Spleen (tissue), 11 donors: ENCODE data around the gene ZNF502. TPM values are rescaled to one million over a fixed set of nuclear protein-coding genes. Genes with fewer than 3 reads are reported as not detected.
A peak's percentile ranks its signal among the peaks of the same experiment; 100 is the strongest.

Experiments used
- DNase-seq: peaks from one replicate; pipeline ENCODE4 v3.0.0-alpha.2; 2020
- H3K27ac ChIP-seq, 8 donors: fragments of 200-600 bp; sonication (generic) in 7 of 8; 1 replicate in 4 of 8; 2 replicates in 4 of 8; pipeline versions ENCODE4 v1.5.0 to v1.8.0; 2016 to 2021; ENCODE audit warnings: inconsistent platforms in 4 of 8, mild to moderate bottlenecking in 4 of 8, moderate library complexity in 1 of 8
- H3K27me3 ChIP-seq, 7 donors: fragments of 200-600 bp; sonication (generic) in 6 of 7; replicated peaks in 1 of 7; 1 replicate in 4 of 7; 2 replicates in 3 of 7; pipeline versions ENCODE4 v1.5.0 to v1.8.0; 2016 to 2021; ENCODE audit warnings: inconsistent platforms in 3 of 7, mild to moderate bottlenecking in 1 of 7
- H3K36me3 ChIP-seq, 6 donors: fragments of 200-600 bp; sonication (generic) in 5 of 6; 1 replicate in 4 of 6; 2 replicates in 2 of 6; pipeline versions ENCODE4 v1.5.0 to v1.8.0; 2016 to 2021; ENCODE audit warnings: inconsistent platforms in 2 of 6
- H3K4me1 ChIP-seq, 6 donors: fragments of 200-600 bp; sonication (generic) in 5 of 6; 1 replicate in 3 of 6; 2 replicates in 3 of 6; pipeline versions ENCODE4 v1.5.0 to v1.8.0; 2016 to 2021; ENCODE audit warnings: inconsistent platforms in 3 of 6
- H3K4me3 ChIP-seq, 8 donors: fragments of 200-600 bp; sonication (generic) in 7 of 8; 1 replicate in 4 of 8; 2 replicates in 4 of 8; pipeline versions ENCODE4 v1.5.0 to v1.8.0; 2016 to 2021; ENCODE audit warnings: inconsistent platforms in 4 of 8, mild to moderate bottlenecking in 4 of 8, moderate library complexity in 2 of 8
- H3K9me3 ChIP-seq, 8 donors: fragments of 200-600 bp; sonication (generic) in 7 of 8; 1 replicate in 4 of 8; 2 replicates in 4 of 8; pipeline versions ENCODE4 v1.5.0 to v1.8.0; 2016 to 2021; ENCODE audit warnings: inconsistent platforms in 4 of 8
- POLR2A ChIP-seq, 3 donors: fragments of 450-650 bp; IDR thresholded peaks; one replicate each; pipeline ENCODE4 v1.5.1; 2017; ENCODE audit warnings: antibody characterized with exemption in 3 of 3, mild to moderate bottlenecking in 1 of 3
- POLR2AphosphoS5 ChIP-seq, 3 donors: sonication (generic); formaldehyde crosslinking; IDR thresholded peaks; one replicate each; pipeline ENCODE4 v1.5.1; 2017; ENCODE audit warnings: antibody characterized with exemption in 3 of 3
- whole genome bisulfite sequencing, 5 donors: extraction: QIAGEN DNeasy Blood & Tissue Kit in 3 of 5; methylation state at CpG; one replicate each; pipeline versions ENCODE4 v1.1.5 to v1.1.7; 2013 to 2018; 5-methylcytosine and 5-hydroxymethylcytosine counted together
- intact Hi-C: fragments of 100-400 bp; cut with DNase I; formaldehyde crosslinking; loops from one replicate; pipeline ENCODE4 v1.15.0; 2023; ENCODE audit warnings: low total_unique reads
- polyA plus RNA-seq, 3 donors: library from polyadenylated mRNA; stranded (reverse); fragments of 200-250 nt; gene quantifications; one replicate each; pipeline ENCODE4 v1.2.1, GENCODE V29; 2013
- total RNA-seq, 7 donors: library from RNA; depleted of rRNA in 3 of 7; stranded (reverse); fragments of >200 nt in 3 of 7; fragmentation: NEBNext Ultra II Directional in 4 of 7; extraction: Animal tissue kit (Norgen Biotek cat#: 25700) in 4 of 7; gene quantifications; one replicate each; pipeline versions ENCODE4 v1.1.0 to v1.2.1, GENCODE V29; 2016 to 2021
- TF ChIP-seq, protein P1 (sequence below), 11 experiments: fragments of 200-600 bp in 7 of 11; fragments of 450-650 bp in 4 of 11; sonication (generic) in 4 of 11; IDR thresholded peaks in 8 of 11; conservative IDR thresholded peaks in 3 of 11; 1 replicate in 7 of 11; 2 replicates in 4 of 11; pipeline versions ENCODE4 v1.4.0 to v1.8.0; 2016 to 2021; ENCODE audit warnings: antibody characterized with exemption in 11 of 11, inconsistent platforms in 4 of 11, mild to moderate bottlenecking in 1 of 11
- donor health status: healthy with polysubstance abuse.
- donor health status: DM: no; HTN: no; CAD: no; lungs with moderate emphysema.
- donor health status: DM: no; HTN: no; CAD: no.
- donor health status: Bipolar disorder and iron deficiency.
- donor health status: healthy.
- donor health status: DM: no; HTN: no; CAD: no.
- donor health status: DM: yes; HTN: yes; CAD: no.

Gene ZNF502
- total and polyA plus RNA-seq, 10 donors = 2.8 to 5.9 (median 4.2) TPM

- DNase-seq = no peak
- 1 to 3% (median 3%) methylated on average over 9 of the region's 9 CpGs for WGBS, 5 donors
- Histone ChIP-seq H3K4me1 (peaks cover 8 to 26% (median 21%) of the 10 kb centered on the region in 6 donors), H3K9me3 (peaks cover 0 to 33% (median 20%) of the 10 kb centered on the region in 8 donors), H3K36me3 (peaks cover 0 to 32% (median 4%) of the 10 kb centered on the region in 6 donors), H3K4me3 (peak overlapping the region; percentile 68 to 94 (median 74)), H3K27ac (peak overlapping the region in 2 of 8 donors; percentile 86 to 89), H3K27me3 (no peaks in the 10 kb centered on the region)
- intact Hi-C loops = no loop called here
- TF ChIP-seq POLR2A (IDR thresholded peaks at IDR 0.05) = no peak
- TF ChIP-seq POLR2AphosphoS5 (IDR thresholded peaks at IDR 0.05) = no peak
- TF ChIP-seq, protein P1, sequence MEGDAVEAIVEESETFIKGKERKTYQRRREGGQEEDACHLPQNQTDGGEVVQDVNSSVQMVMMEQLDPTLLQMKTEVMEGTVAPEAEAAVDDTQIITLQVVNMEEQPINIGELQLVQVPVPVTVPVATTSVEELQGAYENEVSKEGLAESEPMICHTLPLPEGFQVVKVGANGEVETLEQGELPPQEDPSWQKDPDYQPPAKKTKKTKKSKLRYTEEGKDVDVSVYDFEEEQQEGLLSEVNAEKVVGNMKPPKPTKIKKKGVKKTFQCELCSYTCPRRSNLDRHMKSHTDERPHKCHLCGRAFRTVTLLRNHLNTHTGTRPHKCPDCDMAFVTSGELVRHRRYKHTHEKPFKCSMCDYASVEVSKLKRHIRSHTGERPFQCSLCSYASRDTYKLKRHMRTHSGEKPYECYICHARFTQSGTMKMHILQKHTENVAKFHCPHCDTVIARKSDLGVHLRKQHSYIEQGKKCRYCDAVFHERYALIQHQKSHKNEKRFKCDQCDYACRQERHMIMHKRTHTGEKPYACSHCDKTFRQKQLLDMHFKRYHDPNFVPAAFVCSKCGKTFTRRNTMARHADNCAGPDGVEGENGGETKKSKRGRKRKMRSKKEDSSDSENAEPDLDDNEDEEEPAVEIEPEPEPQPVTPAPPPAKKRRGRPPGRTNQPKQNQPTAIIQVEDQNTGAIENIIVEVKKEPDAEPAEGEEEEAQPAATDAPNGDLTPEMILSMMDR (IDR thresholded peaks at IDR 0.05 in 8 of 11, conservative IDR thresholded peaks at IDR 0.05 in 3 of 11) = no peak
These were observed 49.8 kb downstream of the ZNF502 start for GRCh38 chr3:44762170-44762677.

DNA sequence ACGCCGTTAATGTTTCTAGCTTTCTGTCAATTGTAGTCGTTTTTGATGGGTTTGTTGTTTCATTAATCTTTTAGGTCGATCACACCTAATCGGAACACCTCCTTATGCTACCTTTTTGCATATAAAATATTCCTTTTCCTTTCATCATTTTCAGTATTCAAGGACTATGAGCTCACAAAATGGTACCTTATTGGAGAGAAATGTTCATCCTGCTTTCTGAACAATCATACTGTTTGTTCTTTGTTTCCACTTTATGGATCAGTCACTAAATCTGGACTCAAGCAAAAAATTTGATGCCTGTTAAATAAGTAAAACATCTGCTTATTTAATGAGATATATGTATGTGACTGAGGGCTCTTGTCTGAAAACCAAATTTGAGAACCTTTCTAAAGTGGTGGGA lies 50.2 kb downstream of the ZNF502 start:
- H3K27me3 ChIP-seq = no peaks in the 10 kb centered on the region
- no peak for DNase-seq
- WGBS, 5 donors = 46 to 55% (median 51%) methylated on average over 5 of the region's 5 CpGs
- H3K4me3 ChIP-seq = peak overlapping the region in 3 of 8 donors; percentile 79 to 94 (median 82)
- H3K36me3 ChIP-seq = peaks cover 0 to 27% (median 4%) of the 10 kb centered on the region in 6 donors
- peaks cover 0 to 31% (median 18%) of the 10 kb centered on the region in 8 donors for H3K9me3 ChIP-seq
- no peak overlapping the region for H3K27ac ChIP-seq
- no peak for TF ChIP-seq POLR2AphosphoS5 (IDR thresholded peaks at IDR 0.05)
- TF ChIP-seq, protein P1 (IDR thresholded peaks at IDR 0.05 in 8 of 11, conservative IDR thresholded peaks at IDR 0.05 in 3 of 11) = no peak
- no peak for TF ChIP-seq POLR2A (IDR thresholded peaks at IDR 0.05)
- peaks cover 8 to 26% (median 21%) of the 10 kb centered on the region in 6 donors for H3K4me1 ChIP-seq
- intact Hi-C loops = no loop called here

DNA sequence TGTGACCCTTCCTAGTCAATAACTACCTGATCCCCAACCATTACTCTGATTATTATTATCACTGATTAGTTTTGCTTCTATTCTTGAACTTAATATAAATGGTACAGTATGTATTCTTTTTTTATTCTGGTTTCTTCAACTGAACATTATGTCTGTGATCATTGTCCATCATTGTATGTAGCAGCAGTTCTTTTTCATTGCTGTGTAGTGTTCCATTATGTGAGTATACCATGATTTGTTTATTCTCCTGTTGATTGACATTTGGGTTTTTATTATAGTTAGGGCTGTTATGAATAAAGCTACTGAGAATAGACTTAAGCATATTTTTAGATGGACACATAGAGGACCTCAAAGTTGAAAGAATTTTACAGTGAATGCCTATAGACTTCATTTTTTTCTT lies 51.8 kb downstream of the ZNF502 start:
- Histone ChIP-seq H3K4me1 (peaks cover 8 to 26% (median 21%) of the 10 kb centered on the region in 6 donors), H3K9me3 (peaks cover 0 to 17% (median 3%) of the 10 kb centered on the region in 8 donors), H3K4me3 (no peak overlapping the region), H3K27me3 (no peaks in the 10 kb centered on the region), H3K27ac (no peak overlapping the region), H3K36me3 (peaks cover 0 to 11% (median 0%) of the 10 kb centered on the region in 6 donors)
- no peak for DNase-seq
- TF ChIP-seq POLR2A (IDR thresholded peaks at IDR 0.05) (no peak), POLR2AphosphoS5 (IDR thresholded peaks at IDR 0.05) (no peak)
- TF ChIP-seq, protein P1 (IDR thresholded peaks at IDR 0.05 in 8 of 11, conservative IDR thresholded peaks at IDR 0.05 in 3 of 11) = no peak
- intact Hi-C loops = no loop called here

DNA sequence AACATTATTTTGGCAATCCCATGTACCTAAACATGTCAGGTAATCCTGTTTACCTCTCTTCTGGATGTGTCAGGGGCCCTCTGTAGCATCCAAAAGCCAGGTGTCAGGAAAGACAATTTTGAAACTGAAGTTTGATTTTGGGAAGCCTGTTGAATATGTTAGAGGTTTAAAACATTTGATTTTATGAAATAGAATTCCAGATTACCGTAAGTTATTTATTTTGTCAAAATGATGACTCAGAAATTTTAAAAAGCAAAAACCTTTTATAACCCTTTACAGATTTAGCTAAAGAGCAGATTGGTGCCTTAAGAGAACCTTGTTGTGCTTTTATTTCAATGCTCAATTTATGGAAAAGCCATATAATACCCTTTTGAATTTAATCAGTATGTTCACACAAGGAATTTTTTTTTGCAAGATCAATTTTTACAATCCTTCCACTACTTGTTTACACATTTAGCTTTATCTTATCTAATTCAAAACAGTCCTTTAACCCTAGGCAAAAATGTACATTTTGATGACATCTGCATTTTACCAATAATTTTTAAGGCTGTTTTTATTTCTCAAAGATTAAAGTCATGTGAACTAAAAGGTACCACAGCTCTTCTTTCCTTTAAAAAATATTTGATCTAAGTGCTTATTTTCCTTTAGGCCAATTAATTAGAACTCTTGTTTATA lies 59.1 kb downstream of the ZNF502 start:
- no peak for DNase-seq
- 96 to 100% (median 98%) methylated on average over 1 of the region's 1 CpG for WGBS, 5 donors
- intact Hi-C loops = no loop called here

More for the DNA sequence above, 59.1 kb downstream of the ZNF502 start:
- Histone ChIP-seq H3K27ac (no peak overlapping the region), H3K4me1 (no peaks in the 10 kb centered on the region), H3K9me3 (peaks cover 14 to 47% (median 32%) of the 10 kb centered on the region in 8 donors), H3K4me3 (no peak overlapping the region), H3K27me3 (no peaks in the 10 kb centered on the region), H3K36me3 (peaks cover 0 to 17% (median 0%) of the 10 kb centered on the region in 6 donors)
- TF ChIP-seq POLR2A (IDR thresholded peaks at IDR 0.05) = no peak
- TF ChIP-seq, protein P1 (IDR thresholded peaks at IDR 0.05 in 8 of 11, conservative IDR thresholded peaks at IDR 0.05 in 3 of 11) = no peak
